MM.1S (cell line): ENCODE data around the gene SEMA4C.

Source experiments
- EZH2 ChIP-seq: fragments of 300-600 bp; sonication (generic); optimal IDR thresholded peaks from 2 replicates; pipeline ENCODE3; 2017; ENCODE audit warnings: low read depth, mild to moderate bottlenecking, antibody characterized with exemption, low read length, mixed read lengths
- EZH2phosphoT487 ChIP-seq: fragments of 300-600 bp; sonication (generic); IDR thresholded peaks from 2 replicates; pipeline ENCODE4 v1.6.1; 2018; ENCODE audit warnings: antibody characterized with exemption, low read length
- TF ChIP-seq, protein P1 (sequence below): fragments of 300-600 bp; sonication (generic); IDR thresholded peaks from 2 replicates; pipeline ENCODE4 v1.5.1; 2016; ENCODE audit warnings: antibody characterized with exemption, low read length, mixed read lengths

DNA sequence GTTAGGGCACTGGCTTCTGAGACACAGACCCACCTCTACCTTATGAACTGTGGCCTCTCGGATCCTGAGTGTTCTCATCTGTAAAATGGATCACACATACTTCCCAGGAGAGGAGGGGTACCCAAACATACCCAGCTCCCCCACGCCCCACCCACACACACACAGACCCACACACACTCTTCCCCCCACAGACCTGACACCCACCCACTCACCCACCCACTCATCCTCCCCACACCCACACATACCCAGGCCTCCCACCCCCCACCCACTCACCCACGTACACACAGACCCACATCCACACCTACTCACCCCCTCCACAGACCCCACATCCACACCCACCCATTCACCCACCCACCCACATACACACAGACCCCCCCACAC lies 24.3 kb upstream of the SEMA4C start:
- TF ChIP-seq EZH2 (no peak), EZH2phosphoT487 (no peak)
- TF ChIP-seq, protein P1, sequence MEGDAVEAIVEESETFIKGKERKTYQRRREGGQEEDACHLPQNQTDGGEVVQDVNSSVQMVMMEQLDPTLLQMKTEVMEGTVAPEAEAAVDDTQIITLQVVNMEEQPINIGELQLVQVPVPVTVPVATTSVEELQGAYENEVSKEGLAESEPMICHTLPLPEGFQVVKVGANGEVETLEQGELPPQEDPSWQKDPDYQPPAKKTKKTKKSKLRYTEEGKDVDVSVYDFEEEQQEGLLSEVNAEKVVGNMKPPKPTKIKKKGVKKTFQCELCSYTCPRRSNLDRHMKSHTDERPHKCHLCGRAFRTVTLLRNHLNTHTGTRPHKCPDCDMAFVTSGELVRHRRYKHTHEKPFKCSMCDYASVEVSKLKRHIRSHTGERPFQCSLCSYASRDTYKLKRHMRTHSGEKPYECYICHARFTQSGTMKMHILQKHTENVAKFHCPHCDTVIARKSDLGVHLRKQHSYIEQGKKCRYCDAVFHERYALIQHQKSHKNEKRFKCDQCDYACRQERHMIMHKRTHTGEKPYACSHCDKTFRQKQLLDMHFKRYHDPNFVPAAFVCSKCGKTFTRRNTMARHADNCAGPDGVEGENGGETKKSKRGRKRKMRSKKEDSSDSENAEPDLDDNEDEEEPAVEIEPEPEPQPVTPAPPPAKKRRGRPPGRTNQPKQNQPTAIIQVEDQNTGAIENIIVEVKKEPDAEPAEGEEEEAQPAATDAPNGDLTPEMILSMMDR = no peak
